GM23338 (cell line): ENCODE measurements around the gene VTA1. TPM values are rescaled to one million over a fixed set of nuclear protein-coding genes. Genes with fewer than 3 reads are reported as not detected.
"Not testable (repeated sequence)": the region's sequence is repeated elsewhere in the genome, so short reads cannot be mapped to it uniquely, and the experiment has no call there.

Experiments
- ATAC-seq: fragments of 200-7000 bp; cut with Tn5 transposase; 3 replicates; pipeline ENCODE4 v1.9.1; 2020
- DNase-seq: peaks from one replicate; pipeline ENCODE4 v3.0.0-alpha.2; 2015; ENCODE audit warnings: low spot score
- H2AFZ ChIP-seq: fragments of 200-600 bp; sonication (generic); 2 replicates; pipeline ENCODE4 v1.8.0; 2016; ENCODE audit warnings: antibody characterized with exemption, mild to moderate bottlenecking, moderate library complexity
- H3F3A ChIP-seq: fragments of 200-600 bp; sonication (generic); replicated peaks from 2 replicates; pipeline ENCODE4 v1.8.0; 2017; ENCODE audit warnings: antibody characterized with exemption, mixed run types, low read depth
- H3K27ac ChIP-seq: fragments of 200-600 bp; sonication (generic); 2 replicates; pipeline ENCODE4 v1.6.1; 2016; ENCODE audit warnings: low read depth
- H3K27me3 ChIP-seq: fragments of 200-600 bp; sonication (generic); 2 replicates; pipeline ENCODE4 v1.8.0; 2016; ENCODE audit warnings: mild to moderate bottlenecking, mixed run types, moderate library complexity; ENCODE audit not compliant: insufficient read depth
- H3K36me3 ChIP-seq: fragments of 200-600 bp; sonication (generic); 2 replicates; pipeline ENCODE4 v1.8.0; 2016; ENCODE audit warnings: mild to moderate bottlenecking; ENCODE audit not compliant: insufficient read depth
- H3K4me1 ChIP-seq: fragments of 200-600 bp; sonication (generic); 2 replicates; pipeline ENCODE4 v1.8.0; 2016; ENCODE audit warnings: mild to moderate bottlenecking, moderate library complexity; ENCODE audit not compliant: insufficient read depth
- H3K4me2 ChIP-seq: fragments of 200-600 bp; sonication (generic); 2 replicates; pipeline ENCODE4 v1.7.1; 2017; ENCODE audit warnings: mixed run types
- H3K4me3 ChIP-seq: fragments of 200-600 bp; sonication (generic); 2 replicates; pipeline ENCODE4 v1.6.1; 2016; ENCODE audit warnings: mixed run types
- H3K79me2 ChIP-seq: fragments of 200-600 bp; sonication (generic); replicated peaks from 2 replicates; pipeline ENCODE4 v1.8.0; 2017; ENCODE audit warnings: mild to moderate bottlenecking; ENCODE audit not compliant: insufficient read depth
- H3K9me2 ChIP-seq: fragments of 200-600 bp; sonication (generic); 2 replicates; pipeline ENCODE4 v1.8.0; 2017; ENCODE audit not compliant: insufficient read depth
- H4K20me1 ChIP-seq: fragments of 200-600 bp; sonication (generic); replicated peaks from 2 replicates; pipeline ENCODE4 v1.8.0; 2017; ENCODE audit warnings: mild to moderate bottlenecking; ENCODE audit not compliant: insufficient read depth
- H3K27ac Mint-ChIP-seq: 2 replicates; pipeline ENCODE4 v1.8.0; 2020; ENCODE audit warnings: inconsistent platforms, mild to moderate bottlenecking, moderate library complexity, mixed read lengths
- H3K27me3 Mint-ChIP-seq: 3 replicates; pipeline ENCODE4 v1.8.0; 2022; ENCODE audit warnings: low read depth, mild to moderate bottlenecking, moderate library complexity, mixed read lengths, inconsistent platforms; ENCODE audit not compliant: insufficient read depth, poor library complexity
- H3K36me3 Mint-ChIP-seq: 3 replicates; pipeline ENCODE4 v1.8.0; 2021; ENCODE audit warnings: low read depth, mild to moderate bottlenecking, inconsistent platforms, moderate library complexity, mixed read lengths
- H3K4me1 Mint-ChIP-seq: 3 replicates; pipeline ENCODE4 v1.8.0; 2020; ENCODE audit warnings: mild to moderate bottlenecking, inconsistent platforms, mixed read lengths
- H3K4me3 Mint-ChIP-seq: 3 replicates; pipeline ENCODE4 v1.8.0; 2021; ENCODE audit warnings: moderate library complexity, mild to moderate bottlenecking, inconsistent platforms, mixed read lengths
- H3K9me3 Mint-ChIP-seq: 3 replicates; pipeline ENCODE4 v1.8.0; 2020; ENCODE audit warnings: moderate library complexity, mild to moderate bottlenecking, inconsistent platforms, mixed read lengths
- CREB1 ChIP-seq: fragments of 250-450 bp; sonication (Bioruptor Pico); IDR thresholded peaks from 2 replicates; pipeline ENCODE4 v1.5.0; 2020; ENCODE audit warnings: low read depth, mild to moderate bottlenecking, moderate library complexity
- EZH2 ChIP-seq: fragments of 200-600 bp; sonication (generic); IDR thresholded peaks from one replicate; pipeline ENCODE4 v1.8.0; 2017; ENCODE audit warnings: antibody characterized with exemption, mild to moderate bottlenecking, low read depth; ENCODE audit not compliant: unreplicated experiment
- EZH2phosphoT487 ChIP-seq: fragments of 200-600 bp; sonication (generic); IDR thresholded peaks from one replicate; pipeline ENCODE4 v1.8.1; 2018; ENCODE audit warnings: antibody characterized with exemption; ENCODE audit not compliant: unreplicated experiment
- JUNB ChIP-seq: IDR thresholded peaks from one replicate; pipeline ENCODE4 v1.6.1; 2016; ENCODE audit warnings: antibody characterized with exemption; ENCODE audit not compliant: unreplicated experiment
- NANOG ChIP-seq: IDR thresholded peaks from 2 replicates; pipeline ENCODE4 v1.6.1; 2016; ENCODE audit warnings: antibody characterized with exemption, borderline replicate concordance
- POLR2AphosphoS5 ChIP-seq: IDR thresholded peaks from 2 replicates; pipeline ENCODE4 v1.6.1; 2016; ENCODE audit warnings: antibody characterized with exemption, low read depth
- STAT1 ChIP-seq: IDR thresholded peaks from one replicate; pipeline ENCODE4 v1.6.1; 2016; ENCODE audit warnings: antibody characterized with exemption; ENCODE audit not compliant: unreplicated experiment
- ZNF114 ChIP-seq: fragments of 250-450 bp; sonication (Bioruptor Pico); IDR thresholded peaks from 2 replicates; pipeline ENCODE4 v1.5.0; 2020; ENCODE audit warnings: mild to moderate bottlenecking, moderate library complexity
- polyA plus RNA-seq: library from polyadenylated mRNA; unstranded; fragments of >200 nt; fragmentation: Nextera tagmentation; extraction: Ambion mirVana; gene quantifications from 2 replicates; pipeline ENCODE4 v1.2.1, GENCODE V29; 2016
- total RNA-seq: library from RNA; depleted of rRNA; stranded (reverse); fragments of >200 nt; shearing (Covaris generic); gene quantifications from 2 replicates; pipeline ENCODE4 v1.2.3, GENCODE V29; 2014
- TF ChIP-seq, protein P1 (sequence below), 2 experiments: fragments of 200-600 bp in 1 of 2; sonication (generic) in 1 of 2; conservative IDR thresholded peaks; 2 replicates each; pipeline versions ENCODE4 v1.5.1 to v1.6.1; 2016 to 2017; ENCODE audit warnings: antibody characterized with exemption in 2 of 2, low read depth in 2 of 2, mild to moderate bottlenecking in 2 of 2, moderate library complexity in 1 of 2

The VTA1 gene
- total and polyA plus RNA-seq, 2 experiments from 2014 or later: 102 to 104 TPM

DNA sequence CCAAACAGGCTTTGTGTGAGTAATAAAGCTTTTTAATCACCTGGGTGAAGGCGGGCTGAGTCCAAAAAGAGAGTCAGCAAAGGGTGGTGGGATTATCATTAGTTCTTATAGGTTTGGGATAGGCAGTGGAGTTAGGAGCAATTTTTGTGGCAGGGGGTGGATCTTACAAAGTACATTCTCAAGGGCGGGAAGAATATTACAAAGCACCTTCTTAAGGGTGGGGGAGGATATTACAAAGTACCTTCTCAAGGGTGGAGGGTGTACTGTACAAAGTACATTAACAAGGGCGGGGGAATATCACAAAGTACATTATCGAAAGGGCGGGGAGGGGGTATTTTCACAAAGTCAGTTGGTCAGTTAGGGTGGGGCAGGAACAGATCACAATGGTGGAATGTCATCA lies 42.2 kb upstream of the VTA1 start:
- not testable (repeated sequence) for H3K4me2 ChIP-seq, H3K27ac ChIP-seq, DNase-seq, H3K9me3 Mint-ChIP-seq, ATAC-seq, H4K20me1 ChIP-seq, H3K4me1 Mint-ChIP-seq, H2AFZ ChIP-seq, H3K27ac Mint-ChIP-seq, H3K27me3 ChIP-seq, H3K4me3 Mint-ChIP-seq, H3K27me3 Mint-ChIP-seq, H3K36me3 ChIP-seq, H3K9me2 ChIP-seq, H3K79me2 ChIP-seq, H3K4me3 ChIP-seq, H3F3A ChIP-seq, H3K36me3 Mint-ChIP-seq
- H3K4me1 ChIP-seq: peaks cover 16% of the 10 kb centered on the region; the same call in 1 of the 2 replicates

DNA sequence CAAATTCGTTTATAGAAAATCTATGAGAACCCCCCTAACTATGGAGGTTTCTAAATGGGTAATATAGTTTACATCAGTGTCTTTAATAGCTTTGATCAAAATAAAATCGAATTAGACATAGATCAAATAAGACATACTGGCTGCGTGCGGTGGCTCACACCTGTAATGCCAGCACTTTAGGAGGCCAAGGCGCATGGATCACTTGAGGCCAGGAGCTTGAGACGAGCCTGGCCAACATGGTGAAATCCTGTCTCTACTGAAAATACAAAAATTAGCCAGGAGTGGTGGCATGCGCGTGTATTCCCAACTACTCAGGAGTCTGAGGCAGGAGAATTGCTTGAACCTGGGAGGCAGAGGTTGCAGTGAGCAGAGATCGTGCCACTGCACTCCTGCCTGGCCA lies 36.2 kb upstream of the VTA1 start:
- H2AFZ ChIP-seq, H3K36me3 Mint-ChIP-seq, H3K9me3 Mint-ChIP-seq, H4K20me1 ChIP-seq, H3K4me2 ChIP-seq, H3K4me3 Mint-ChIP-seq, DNase-seq, H3K27ac ChIP-seq, H3K27me3 ChIP-seq, H3K9me2 ChIP-seq, H3K27ac Mint-ChIP-seq, H3F3A ChIP-seq, H3K4me1 Mint-ChIP-seq, H3K36me3 ChIP-seq, H3K4me3 ChIP-seq, H3K27me3 Mint-ChIP-seq, H3K79me2 ChIP-seq, ATAC-seq: not testable (repeated sequence)
- H3K4me1 ChIP-seq: peaks cover 12% of the 10 kb centered on the region; the same call in 1 of the 2 replicates

DNA sequence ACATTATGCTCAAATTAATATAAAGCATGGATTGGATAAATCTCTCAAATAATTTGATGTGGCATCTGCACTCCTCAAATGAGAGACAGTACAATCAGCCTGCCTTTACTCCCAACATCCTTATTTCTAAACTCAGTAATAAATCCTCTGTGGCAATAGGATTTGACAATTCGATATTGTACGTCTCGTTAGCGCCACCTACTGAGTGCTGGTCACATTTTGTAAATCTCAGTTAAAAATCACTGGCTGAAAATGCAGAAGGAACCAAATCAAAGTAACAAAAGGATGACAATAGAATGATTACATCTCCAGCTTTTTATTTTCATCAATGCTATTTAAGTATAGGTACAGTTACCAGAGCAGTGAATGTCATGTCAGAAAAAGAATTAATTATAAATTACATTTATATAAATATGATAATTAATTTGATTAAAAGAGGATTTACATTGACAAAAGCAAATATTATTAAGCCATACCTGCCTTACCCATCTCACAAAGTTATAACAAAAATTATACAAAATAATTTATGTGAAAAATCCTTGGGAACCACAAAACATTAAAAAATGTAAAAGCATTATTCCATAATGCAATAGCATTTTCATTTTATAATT lies 34.5 kb upstream of the VTA1 start:
- Histone ChIP-seq H3K36me3 (no peaks in the 10 kb centered on the region), H3K9me2 (no peaks in the 10 kb centered on the region), H2AFZ (no peak overlapping the region), H3K4me2 (no peak overlapping the region), H4K20me1 (no peaks in the 10 kb centered on the region), H3K27ac (no peak overlapping the region), H3K79me2 (no peaks in the 10 kb centered on the region), H3F3A (no peaks in the 10 kb centered on the region), H3K4me1 (no peaks in the 10 kb centered on the region), H3K4me3 (no peak overlapping the region), H3K27me3 (no peaks in the 10 kb centered on the region)
- Mint-ChIP-seq H3K27me3 (peaks cover 1% of the 10 kb centered on the region), H3K4me1 (peaks cover 4% of the 10 kb centered on the region; the same call in 2 of the 3 replicates), H3K9me3 (no peaks in the 10 kb centered on the region), H3K27ac (no peak overlapping the region), H3K36me3 (no peaks in the 10 kb centered on the region), H3K4me3 (no peak overlapping the region)
- ATAC-seq: no peak
- no peak for TF ChIP-seq POLR2AphosphoS5
- TF ChIP-seq, protein P1, sequence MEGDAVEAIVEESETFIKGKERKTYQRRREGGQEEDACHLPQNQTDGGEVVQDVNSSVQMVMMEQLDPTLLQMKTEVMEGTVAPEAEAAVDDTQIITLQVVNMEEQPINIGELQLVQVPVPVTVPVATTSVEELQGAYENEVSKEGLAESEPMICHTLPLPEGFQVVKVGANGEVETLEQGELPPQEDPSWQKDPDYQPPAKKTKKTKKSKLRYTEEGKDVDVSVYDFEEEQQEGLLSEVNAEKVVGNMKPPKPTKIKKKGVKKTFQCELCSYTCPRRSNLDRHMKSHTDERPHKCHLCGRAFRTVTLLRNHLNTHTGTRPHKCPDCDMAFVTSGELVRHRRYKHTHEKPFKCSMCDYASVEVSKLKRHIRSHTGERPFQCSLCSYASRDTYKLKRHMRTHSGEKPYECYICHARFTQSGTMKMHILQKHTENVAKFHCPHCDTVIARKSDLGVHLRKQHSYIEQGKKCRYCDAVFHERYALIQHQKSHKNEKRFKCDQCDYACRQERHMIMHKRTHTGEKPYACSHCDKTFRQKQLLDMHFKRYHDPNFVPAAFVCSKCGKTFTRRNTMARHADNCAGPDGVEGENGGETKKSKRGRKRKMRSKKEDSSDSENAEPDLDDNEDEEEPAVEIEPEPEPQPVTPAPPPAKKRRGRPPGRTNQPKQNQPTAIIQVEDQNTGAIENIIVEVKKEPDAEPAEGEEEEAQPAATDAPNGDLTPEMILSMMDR (conservative IDR thresholded peaks at IDR 0.05; ENCODE audit: low read depth in 2 of 2): peak; percentile 89 to 97
- peak; percentile 93 for DNase-seq

DNA sequence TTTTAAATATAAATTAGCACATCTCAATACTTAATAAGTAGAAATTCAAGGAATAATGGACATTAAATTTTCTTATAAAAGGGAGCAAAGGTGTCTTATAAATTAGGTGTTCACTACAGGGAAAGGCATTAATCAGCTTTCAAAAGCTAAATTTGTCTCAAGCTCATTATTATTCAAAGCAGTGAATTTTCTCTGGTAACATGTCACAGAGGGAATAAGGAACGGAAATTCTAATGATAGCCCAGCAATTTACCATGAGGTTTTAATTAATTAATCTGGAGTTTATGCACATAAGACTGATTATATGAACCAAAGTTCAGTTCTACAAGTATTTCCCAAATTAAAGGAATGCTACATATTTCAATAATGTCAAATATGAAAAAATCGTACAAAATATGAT lies 29.7 kb upstream of the VTA1 start:
- H3K4me1 ChIP-seq: no peaks in the 10 kb centered on the region
- H3K27ac ChIP-seq: no peak overlapping the region
- DNase-seq: no peak
- no peaks in the 10 kb centered on the region for H3K27me3 ChIP-seq
- no peak overlapping the region for H3K4me3 Mint-ChIP-seq
- no peaks in the 10 kb centered on the region for H3K36me3 ChIP-seq
- H3K4me2 ChIP-seq: no peak overlapping the region
- H3K36me3 Mint-ChIP-seq: no peaks in the 10 kb centered on the region
- no peaks in the 10 kb centered on the region for H3F3A ChIP-seq
- peaks cover 1% of the 10 kb centered on the region for H3K27me3 Mint-ChIP-seq
- peaks cover 4% of the 10 kb centered on the region; the same call in 2 of the 3 replicates for H3K4me1 Mint-ChIP-seq
- no peaks in the 10 kb centered on the region for H3K9me2 ChIP-seq
- TF ChIP-seq JUNB: no peak
- TF ChIP-seq ZNF114 (CRISPR knock-in tag): no peak
- TF ChIP-seq STAT1: no peak
- no peak for TF ChIP-seq CREB1 (CRISPR knock-in tag)
- TF ChIP-seq, protein P1 (conservative IDR thresholded peaks at IDR 0.05; ENCODE audit: low read depth in 2 of 2): no peak
- no peak for TF ChIP-seq NANOG
- no peak for TF ChIP-seq EZH2phosphoT487
- no peak for TF ChIP-seq EZH2
- H4K20me1 ChIP-seq: no peaks in the 10 kb centered on the region
- ATAC-seq: no peak
- H3K27ac Mint-ChIP-seq: no peak overlapping the region
- no peak overlapping the region for H2AFZ ChIP-seq
- no peaks in the 10 kb centered on the region for H3K79me2 ChIP-seq
- H3K4me3 ChIP-seq: no peak overlapping the region
- no peaks in the 10 kb centered on the region for H3K9me3 Mint-ChIP-seq
